Mammary epithelial cell (primary cell): ENCODE results near the gene HOXB2.

ENCODE experiments used
- EZH2 ChIP-seq: IDR thresholded peaks from 2 replicates; pipeline ENCODE4 v1.6.1; 2012; ENCODE audit warnings: low read length, inconsistent platforms, borderline replicate concordance
- TF ChIP-seq, protein P1 (sequence below), 2 donors: IDR thresholded peaks in 1 of 2; conservative IDR thresholded peaks in 1 of 2; 2 replicates each; pipeline ENCODE4 v1.5.1; 2011 to 2012; ENCODE audit warnings: inconsistent platforms in 2 of 2, low read length in 2 of 2, mild to moderate bottlenecking in 2 of 2, control low read depth in 1 of 2, low read depth in 1 of 2; ENCODE audit not compliant: insufficient read depth in 1 of 2; ENCODE audit errors: extremely low read depth in 1 of 2

DNA sequence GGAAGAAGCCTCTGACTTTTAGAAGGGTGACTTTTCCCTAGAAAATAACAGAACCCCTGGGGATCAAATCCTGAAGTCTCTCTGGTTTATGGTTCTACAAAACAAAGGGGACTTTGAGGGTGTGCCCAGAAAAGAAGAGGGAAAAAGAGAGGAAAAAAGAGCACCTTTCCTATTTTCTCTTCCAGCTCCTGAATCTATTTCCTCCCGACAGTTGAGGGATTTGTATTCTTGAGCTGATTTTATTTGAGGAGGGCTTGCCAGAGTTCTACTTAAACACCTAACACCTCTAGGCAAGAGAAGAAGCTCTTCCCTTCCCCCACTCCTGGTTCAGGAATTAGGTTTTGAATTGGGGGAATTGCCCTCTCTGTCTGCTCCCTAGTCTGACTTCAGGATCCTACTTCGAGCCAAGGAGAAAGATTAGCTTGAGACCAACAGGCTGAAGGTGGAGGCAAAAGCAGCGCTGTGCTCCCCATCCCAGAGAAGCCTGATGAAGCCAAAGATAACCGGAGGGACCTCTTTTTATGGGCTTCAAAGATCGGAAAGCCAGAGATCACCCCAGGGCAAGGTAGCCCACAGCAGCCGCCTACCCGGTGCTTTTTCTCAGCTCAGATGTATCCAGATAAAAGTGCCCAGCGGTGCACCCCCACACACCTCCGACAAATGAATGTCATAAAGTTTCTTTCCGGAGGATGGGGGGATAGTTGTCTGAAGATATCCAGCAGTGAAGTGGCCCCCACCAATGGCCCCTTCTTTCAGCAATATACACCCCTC, 44.3 kb upstream of the HOXB2 start:
- TF ChIP-seq, protein P1, sequence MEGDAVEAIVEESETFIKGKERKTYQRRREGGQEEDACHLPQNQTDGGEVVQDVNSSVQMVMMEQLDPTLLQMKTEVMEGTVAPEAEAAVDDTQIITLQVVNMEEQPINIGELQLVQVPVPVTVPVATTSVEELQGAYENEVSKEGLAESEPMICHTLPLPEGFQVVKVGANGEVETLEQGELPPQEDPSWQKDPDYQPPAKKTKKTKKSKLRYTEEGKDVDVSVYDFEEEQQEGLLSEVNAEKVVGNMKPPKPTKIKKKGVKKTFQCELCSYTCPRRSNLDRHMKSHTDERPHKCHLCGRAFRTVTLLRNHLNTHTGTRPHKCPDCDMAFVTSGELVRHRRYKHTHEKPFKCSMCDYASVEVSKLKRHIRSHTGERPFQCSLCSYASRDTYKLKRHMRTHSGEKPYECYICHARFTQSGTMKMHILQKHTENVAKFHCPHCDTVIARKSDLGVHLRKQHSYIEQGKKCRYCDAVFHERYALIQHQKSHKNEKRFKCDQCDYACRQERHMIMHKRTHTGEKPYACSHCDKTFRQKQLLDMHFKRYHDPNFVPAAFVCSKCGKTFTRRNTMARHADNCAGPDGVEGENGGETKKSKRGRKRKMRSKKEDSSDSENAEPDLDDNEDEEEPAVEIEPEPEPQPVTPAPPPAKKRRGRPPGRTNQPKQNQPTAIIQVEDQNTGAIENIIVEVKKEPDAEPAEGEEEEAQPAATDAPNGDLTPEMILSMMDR (conservative IDR thresholded peaks at IDR 0.05 in 1 of 2, IDR thresholded peaks at IDR 0.05 in 1 of 2; ENCODE audit: extremely low read depth in 1 of 2, insufficient read depth in 1 of 2, low read depth in 1 of 2, low read length in 2 of 2) = no peak
- TF ChIP-seq EZH2 = no peak
